Measurements from ENCODE around the gene RBBP4.
A peak's percentile ranks its signal among the peaks of the same experiment; 100 is the strongest.
"Not testable (repeated sequence)": the region's sequence is repeated elsewhere in the genome, so short reads cannot be mapped to it uniquely, and the experiment has no call there.

Gene RBBP4

DNA sequence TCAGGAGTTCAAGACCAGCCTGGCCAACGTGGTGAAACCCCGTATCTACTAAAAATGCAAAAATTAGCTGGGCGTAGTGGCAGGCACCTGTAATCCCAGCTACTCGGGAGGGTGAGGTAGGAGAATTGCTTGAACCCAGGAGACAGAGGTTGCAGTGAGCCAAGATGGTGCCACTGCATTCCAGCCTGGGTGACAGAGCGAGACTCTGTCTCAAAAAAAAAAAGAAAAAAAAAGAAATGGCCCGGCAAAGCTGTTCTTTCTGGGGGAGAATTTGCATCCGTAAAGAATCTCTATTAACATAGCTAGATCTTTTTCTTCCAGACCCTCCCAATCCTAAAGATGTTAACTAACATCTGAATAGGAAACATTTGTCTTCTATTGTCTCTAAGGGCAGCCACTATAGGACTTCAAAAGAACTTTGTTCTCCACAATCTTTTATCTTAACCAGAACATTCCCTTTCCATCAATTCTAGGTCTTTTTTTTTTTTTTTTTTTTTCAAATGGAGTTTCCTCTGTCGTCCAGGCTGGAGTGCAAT is 8.6 kb upstream of the RBBP4 start:
- DNase-seq = not testable (repeated sequence)

DNA sequence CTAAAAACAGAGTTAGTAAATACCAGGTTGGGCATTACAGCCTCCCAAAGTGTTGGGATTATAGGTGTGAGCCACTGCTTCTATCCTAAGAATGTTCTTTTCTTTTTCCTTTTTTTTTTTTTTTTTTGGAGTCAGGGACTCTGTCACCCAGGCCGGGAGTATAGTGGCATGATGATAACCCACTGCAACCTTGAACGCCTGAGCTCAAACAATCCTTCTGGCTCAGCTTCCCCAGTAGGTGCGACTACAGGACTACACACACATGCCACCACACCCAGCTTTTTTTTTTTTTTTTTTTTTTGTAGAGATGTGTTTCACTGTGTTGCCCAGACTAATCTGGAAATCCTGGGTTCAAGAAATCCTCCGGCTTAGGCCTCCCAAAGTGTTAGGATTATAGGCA is 6.6 kb upstream of the RBBP4 start:
- DNase-seq = no peak

DNA sequence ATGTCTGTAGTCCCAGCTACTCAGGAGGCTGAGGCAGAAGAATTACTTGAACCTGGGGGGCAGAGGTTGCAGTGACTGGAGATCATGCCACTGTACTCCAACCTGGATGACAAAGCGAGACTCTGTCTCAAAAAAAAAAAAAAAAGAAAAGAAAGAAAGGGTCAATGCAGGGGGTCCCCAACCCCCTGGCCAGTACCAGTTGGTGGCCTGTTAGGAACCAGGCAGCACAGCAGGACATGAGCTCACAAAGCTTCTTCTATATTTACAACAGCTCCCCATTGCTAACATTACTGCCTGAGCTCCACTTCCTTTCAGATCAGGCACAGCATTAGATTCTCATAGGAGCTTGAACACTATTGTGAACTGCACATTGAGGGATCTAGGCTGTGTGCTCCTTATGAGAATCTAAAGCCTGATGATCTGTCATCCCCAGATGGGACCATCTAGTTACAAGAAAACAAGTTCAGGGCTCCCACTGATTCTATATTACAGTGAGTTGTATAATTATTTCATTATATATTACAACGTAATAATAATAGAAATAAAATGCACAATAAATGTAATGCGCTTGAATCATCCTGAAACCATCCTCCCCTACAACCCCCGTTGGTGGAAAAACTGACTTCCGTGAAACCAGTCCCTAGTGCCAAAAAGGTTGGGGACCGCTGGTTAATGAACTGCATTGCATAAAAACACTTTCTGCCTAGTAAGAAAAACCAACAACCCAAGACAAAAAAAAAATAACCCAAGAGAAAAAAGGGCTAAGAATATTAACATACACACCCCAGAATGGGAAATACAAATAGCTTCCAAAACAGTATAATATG is 3.5 kb upstream of the RBBP4 start:
- no peak for DNase-seq

DNA sequence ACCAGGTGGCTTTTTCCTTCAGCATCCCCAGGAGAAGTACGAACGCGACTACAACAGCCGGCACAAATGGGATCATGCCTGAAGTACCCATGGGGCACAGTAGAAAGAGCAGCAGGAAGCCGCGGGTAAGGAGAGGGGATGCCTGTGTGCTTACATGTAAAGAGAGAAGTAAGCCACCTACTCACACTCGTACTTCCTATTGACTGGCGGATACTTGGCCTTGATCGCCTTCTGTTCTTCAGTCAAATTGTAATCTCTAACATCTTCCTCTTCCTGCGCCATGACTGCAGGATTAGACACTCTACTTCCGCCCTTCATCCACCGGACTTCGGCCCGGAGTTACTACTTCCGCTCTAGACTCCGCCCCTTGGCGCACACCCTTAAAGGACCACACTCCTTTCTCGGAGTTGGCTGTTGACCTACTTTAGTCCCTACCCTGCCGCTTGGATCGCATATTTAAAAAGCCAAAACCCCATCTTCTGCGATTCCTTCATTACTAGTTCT is 708 bp upstream of the RBBP4 start, which contains the start of gene ZBTB8OS:
ZBTB8OS (minus strand) TSS at position 303 of the 504 bp plus-strand sequence; CDS start at position 282, 21 bp downstream.
- peak; percentile 78 for DNase-seq

DNA sequence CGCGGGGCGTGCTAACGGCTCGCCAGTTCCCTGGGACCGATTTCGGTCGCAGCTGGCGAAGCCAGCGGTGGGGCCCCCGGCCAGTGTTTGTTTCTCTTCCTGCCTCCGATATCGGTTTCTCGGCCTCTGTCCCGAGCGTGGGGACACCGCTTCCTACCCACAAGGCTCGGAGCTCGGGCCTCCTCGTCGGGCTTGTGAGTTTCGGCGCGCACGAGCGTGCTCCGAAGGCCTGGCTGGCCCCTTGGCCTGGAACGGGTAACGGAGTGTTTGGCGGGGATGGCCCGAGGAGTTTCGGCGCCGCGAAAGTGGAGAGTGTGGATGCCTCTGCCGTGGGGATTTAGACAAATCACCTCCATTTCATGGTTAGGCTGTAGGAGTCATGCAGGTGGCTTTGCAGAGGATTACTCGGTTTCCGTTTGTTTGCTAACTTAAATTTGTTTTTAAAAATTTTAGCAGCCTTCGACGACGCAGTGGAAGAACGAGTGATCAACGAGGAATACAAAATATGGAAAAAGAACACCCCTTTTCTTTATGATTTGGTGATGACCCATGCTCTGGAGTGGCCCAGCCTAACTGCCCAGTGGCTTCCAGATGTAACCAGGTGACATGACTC is 559 bp downstream of the RBBP4 start:
- no peak for DNase-seq

DNA sequence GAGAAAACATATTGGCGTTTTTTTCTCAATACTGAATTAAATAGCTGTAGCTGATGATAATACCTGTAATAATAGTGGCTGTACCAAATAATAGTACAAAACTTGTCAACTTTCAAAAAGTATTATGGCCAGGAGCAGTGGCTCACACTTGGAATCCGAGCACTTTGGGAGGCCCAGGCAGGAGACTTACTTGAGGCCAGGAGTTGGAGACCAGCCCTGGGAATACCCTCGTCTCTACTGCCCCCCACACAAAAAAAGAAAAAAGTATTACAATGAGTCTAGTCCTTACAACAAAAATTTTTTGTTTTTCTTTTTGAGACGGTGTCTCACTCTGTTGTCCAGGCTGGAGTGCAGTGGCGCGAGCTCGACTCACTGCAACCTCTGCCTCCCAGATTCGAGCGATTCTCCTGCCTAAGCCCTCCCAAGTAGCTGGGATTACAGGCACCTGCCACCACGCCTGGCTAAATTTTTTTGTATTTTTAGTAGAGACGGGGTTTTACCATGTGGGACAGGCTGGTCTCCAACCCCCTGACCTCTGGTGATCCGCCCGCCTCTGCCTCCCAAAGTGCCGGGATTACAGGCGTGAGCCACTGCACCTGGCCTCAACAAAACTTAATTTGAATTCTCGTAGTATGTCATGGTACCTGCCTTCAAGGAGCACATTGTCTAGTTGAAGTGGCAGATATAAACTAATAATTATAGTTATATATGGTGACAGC is 1.4 kb downstream of the RBBP4 start:
- no peak for DNase-seq

DNA sequence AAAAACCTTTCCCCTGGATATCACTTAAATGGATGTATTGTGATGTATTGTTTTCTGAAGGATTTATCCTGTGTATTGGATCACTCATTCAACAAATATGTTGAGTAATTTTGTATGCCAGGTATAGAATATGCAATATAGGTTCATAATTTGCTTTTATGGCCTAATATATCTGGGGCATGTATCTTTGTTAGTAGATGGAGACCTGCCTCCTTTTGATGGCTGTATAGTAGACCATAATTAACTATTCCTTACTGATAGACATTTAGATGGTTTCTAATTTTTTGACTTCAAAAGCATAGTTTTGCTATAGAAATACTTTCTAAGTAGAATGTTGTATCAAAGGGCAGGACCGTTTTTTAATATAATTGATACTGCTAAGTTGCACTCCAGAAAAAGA is 8.6 kb downstream of the RBBP4 start:
- DNase-seq = no peak

DNA sequence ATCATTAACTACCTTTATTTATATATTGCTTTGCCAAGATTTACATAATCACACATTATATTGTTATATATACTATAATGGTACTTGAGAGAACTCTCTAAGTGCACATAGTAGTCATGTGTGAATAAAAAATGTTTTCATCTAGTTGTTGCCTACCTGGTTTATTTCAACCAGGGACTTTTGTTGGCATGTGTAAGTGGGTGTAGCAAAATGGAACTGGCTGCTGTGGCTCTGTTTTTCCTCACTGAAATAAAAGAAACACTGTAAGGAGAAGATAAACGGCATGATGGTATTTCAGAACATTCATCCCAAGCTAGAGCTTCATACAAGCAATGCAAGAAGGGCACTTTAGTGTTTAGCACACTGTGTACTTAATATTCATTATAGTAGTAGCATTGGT is 14.9 kb downstream of the RBBP4 start:
- no peak for DNase-seq

DNA sequence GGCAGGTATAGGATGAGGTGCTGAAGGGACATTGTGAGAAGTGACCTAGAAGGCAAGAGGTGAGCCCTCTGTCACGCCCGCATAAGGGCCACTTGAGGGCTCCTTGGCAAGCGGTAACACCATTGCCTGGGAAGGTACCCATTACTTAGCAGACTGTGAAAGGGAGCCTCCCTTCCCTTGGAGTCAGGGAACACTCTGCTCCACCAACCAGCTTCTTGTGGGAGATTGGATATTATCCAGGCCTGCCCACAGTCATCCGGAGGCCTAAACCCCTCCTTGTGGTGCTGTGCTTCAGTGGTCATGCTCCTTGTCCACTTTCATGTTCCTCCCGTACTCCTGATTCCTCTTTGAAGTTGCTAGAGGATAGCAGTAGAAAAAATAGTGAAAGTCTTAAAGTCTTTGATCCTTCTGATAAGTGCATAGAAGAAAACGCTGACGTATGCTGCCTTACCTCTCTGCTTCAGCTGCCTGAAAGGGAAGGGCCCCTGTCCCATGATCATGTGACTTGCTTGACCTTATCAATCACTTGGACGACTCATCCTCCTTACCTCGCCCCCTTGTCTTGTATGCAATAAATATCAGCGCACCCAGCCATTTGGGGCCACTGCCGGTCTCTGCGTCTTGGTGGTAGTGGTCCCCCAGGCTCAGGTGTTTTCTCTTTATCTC is 16.0 kb downstream of the RBBP4 start:
- DNase-seq = no peak

DNA sequence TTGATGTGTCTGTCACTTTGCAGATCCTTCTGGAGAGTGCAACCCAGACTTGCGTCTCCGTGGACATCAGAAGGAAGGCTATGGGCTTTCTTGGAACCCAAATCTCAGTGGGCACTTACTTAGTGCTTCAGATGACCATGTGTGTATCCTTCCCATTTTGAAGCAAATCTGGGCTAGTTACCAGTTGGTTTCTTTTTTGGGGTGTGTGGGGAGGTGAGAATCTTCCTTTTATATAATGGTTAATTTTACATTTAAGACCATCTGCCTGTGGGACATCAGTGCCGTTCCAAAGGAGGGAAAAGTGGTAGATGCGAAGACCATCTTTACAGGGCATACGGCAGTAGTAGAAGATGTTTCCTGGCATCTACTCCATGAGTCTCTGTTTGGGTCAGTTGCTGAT is 17.7 kb downstream of the RBBP4 start:
- not testable (repeated sequence) for DNase-seq

DNA sequence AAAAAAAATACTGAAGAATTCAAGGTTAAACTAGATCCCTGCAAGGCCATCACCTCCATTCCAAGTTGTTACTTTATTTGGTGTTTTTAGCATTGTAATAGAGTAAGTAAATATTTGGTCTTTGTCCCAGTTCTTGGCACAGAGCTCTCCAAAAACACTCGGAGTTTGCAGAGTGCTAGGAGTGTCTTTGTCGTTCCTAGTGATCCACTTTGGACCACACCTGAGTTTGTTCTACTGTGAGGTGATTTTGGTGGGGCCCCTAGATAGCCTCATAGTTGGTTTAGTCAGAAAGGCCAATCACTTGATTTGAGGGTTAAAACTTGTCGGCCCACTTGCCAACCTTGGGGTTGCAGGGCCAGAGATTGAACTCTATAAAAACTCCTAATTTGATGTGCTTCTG is 25.9 kb downstream of the RBBP4 start:
- no peak for DNase-seq

DNA sequence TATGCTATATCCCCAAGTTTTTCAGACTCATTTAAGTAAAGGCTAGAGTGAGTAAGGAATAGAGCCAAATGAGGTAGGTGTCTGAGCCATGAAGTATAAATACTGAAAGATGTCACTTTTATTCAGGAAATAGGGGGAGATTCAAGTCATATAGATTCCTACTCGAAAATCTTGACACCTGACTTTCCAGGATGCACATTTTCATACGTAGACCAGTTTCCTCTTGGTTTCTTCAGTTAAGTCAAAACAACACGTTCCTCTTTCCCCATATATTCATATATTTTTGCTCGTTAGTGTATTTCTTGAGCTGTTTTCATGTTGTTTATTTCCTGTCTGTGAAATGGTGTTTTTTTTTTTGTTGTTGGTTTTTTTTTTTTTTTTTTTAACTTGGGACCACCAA is 29.0 kb downstream of the RBBP4 start:
- not testable (repeated sequence) for DNase-seq

DNA sequence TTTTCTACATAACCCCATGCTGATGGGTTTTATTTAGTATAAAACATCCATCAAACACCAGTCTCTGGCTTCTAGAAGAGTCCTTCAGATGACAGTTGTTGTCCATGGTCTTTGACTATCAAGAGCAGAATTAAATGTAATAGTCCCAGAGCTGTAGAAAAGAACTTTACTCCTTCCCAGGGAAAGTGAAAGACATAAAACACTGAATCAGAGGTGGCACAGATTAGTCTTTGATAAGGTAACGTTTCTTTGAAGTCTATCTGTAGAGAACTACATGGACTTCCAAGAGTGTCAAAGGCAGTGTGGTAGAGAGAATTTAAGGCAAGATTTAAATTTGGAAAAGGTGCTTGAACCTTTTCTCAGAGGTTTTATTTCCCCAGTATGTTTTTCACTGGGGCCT is 29.6 kb downstream of the RBBP4 start:
- no peak for DNase-seq

DNA sequence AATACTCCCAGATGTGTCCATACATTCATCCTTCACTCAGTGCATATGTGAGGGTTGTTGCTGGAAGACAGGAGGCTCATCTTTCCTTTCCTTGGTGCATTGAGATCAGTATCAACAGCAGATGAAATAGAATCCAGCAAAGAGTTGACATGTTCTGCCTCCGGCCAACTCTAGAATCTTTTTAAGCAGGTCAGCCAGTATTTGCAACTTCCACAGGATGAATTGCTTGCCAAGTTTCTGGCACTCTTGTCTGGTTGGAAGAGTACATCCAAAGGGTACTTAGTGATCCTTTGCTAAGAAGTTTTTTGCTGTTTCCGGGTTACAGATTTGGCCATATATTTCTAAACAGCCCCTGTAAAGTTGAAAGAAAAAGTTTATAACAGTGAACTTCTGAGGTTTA is 30.5 kb downstream of the RBBP4 start:
- no peak for DNase-seq

DNA sequence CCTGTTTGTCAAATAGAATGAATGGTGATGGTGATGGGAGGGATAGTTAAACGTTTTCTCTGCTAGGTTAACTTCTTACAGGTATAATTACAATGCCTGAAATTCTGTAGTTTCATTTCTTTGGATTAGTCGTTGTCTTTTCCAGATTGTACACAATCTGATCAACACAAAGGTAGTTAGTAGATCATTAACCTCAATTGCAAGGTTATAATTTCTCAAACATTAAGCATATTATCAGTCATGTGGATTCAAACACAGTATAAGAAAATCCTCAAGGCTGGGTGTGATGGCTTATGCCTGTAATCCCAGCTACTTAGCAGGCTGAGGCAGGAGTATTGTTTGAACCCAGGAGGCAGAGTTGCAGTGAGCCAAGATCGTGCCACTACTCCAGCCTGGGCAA is 31.0 kb downstream of the RBBP4 start:
- no peak for DNase-seq

DNA sequence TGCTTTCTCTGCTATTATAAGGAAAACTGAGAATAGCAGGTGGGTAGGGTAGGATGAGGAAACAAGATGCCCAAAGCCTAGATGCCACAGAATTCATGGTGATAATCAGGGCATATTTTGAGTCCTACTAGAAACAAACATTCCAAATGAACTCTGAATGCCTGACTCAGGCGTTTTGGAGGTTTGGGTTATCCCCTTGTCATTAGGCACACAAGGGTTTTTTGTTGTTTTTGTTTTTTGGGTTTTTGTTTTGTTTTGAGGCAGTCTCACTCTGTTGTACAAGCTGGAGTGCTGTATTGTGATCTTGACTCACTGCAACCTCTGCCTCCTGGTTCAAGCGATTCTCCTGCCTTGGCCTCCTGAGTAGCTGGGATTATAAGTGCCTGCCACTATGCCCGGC is 32.4 kb downstream of the RBBP4 start:
- no peak for DNase-seq

DNA sequence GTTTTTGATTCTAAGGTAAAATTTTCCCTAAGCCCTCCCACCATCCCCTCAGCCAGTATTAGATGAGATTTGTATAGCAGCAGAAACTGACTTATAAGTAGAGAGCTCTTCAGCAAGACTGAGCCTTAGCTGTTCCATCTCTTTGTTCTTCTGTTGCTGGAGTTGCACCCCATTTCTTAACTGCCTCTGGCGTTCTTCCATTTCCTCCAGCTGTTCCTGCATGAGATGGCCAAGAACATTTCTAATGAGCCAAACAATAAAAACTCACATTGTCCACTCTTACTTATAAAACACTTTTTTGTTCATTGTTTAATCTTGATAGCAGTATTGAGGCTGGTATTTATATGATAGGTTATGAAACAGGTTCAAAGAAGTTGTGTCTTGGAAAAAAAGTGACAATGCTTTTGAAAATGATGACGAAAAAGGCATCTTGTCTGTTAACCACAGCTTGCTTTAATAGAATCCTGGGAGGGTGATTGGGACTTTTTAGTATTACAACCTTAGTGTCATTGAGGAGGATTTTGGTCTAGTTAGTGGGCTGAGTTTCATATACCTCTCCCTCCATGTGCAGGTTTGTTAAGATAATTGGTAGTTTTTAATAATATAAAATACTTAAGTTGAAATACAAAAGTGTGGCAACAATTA is 33.3 kb downstream of the RBBP4 start:
- DNase-seq = no peak

DNA sequence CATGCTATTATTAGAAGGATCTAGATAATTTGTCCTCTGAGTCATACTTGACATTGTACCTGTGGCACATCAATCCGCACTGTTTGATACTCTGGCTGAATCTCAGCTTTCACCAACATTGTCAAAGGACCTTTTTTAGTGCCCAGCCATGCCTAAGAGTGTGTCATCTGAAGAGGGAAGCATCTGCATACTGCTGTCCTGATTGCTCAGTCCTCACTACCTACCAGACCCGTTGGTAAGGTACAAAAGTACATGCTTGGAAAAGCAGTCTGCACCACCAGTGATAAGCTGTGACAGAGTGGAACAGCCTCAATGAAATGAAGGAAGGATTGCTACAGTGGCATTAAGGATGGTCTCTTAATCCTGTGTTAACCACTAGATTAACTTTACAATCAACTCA is 34.5 kb downstream of the RBBP4 start:
- DNase-seq = no peak

DNA sequence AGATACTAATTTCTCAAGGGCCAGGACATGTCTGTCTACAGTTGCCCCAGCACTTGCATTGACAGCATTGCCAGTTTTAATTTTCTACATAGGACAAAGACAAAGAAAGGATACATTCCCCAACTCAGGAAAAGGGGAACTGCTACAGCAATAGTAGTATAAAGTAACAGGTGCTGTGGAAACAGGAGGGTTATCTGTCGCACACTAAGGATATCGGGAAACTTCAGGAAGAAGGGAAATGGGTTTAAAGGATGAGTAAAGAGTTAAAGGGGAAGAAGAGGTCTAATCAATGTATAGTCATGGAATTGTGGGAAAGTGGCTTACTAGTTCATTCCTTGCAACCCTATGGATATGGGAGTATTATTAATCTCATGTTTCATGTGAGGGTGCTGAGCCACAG is 35.4 kb downstream of the RBBP4 start:
- no peak for DNase-seq

DNA sequence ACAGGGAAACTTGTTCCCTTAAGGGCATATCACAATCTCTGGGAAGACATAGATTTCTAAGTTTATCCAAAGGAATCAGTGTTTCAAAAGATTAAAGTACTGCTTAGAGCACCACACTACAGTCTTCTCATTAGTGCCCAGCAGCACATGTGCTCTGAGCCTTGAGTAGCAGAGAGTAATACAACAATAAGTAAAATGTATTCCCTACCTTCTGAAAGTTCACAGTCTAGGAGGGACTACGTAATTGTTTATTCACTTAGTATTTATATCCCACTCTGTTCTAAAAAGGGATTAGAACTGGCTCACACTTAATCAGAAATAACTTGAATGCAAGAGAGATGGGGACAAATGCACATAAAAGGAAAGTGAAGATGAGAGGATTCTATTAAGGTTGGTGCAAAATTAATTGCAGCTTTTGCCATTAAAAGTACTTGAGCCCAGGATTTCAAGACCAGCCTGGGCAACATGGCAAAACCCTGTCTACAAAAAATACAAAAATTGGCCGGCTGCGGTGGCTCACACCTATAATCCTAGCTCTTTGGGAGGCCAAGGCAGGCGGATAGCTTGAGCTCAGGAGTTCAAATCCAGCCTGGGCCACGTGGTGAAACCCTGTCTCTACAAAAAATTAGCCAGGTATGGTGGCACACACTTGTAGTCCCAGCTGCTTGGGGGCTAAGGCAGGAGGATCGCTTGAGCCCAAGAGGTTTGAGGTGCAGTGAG is 42.6 kb downstream of the RBBP4 start:
- DNase-seq = no peak

DNA sequence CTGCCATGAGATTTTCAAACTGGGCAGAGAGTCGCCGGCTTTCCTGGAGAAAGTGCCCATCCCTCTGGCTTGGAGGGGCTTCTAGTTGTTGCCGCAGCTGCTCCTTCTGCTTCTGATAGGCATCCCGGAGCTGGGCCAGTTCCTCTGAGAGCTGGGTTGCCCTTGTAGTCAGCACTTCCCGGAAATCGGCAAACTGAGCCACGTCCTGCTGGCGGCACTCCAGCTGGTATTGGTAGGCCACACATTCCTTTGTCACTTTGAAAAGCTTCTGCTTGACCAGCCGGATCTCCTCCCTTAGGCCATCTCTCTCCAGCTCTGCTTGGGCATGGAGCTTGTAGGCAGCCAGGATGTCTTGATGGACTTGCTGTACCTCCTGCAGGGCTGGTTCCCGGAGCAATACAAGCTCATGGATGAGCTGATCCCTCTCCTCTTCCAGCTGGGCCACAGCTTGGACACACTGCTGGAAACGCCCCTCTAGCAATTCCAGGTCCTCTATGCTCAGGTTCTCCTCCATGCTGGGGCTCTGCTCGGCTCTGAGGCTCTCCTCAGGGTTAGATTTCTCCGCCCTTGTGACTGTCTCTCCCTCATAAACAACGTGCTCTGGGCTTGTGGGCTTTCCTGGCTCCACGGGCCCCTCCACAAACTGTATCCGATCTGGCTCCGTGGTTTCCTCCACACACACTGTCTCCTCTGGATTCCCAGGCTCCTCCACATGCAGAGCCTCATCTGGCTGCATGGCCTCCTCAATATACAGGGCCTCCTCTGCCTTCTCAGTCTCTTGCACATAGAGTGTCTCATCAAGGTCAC is 44.3 kb downstream of the RBBP4 start:
- DNase-seq = no peak

All from NCI-H187 treated with DMSO at 0.1 percent for 48 hours (cell line).